ENCODE results near the gene GPC3. TPM values are rescaled to one million over a fixed set of nuclear protein-coding genes. Genes with fewer than 3 reads are reported as not detected.

The GPC3 gene
- total RNA-seq, 1 experiment from 2014 or later, result 0.98 TPM

- no peak overlapping the region for H3K27ac ChIP-seq (ENCODE audit: low read depth, low read length)
- H3K36me3 ChIP-seq (ENCODE audit: control insufficient read depth in 1 of 2, insufficient read depth in 2 of 2, low read length in 2 of 2), result no peaks in the 10 kb centered on the region
- BruUV-seq (replicated peaks), result no TSS peak
- POLR2A ChIA-PET, result no interaction called here
- no peaks in the 10 kb centered on the region for H3K27me3 ChIP-seq (ENCODE audit: insufficient read depth, low read length)
- ATAC-seq (no peak), DNase-seq (ENCODE audit: low read depth, low spot score) (no peak)
- H3K4me3 ChIP-seq (replicated peaks in 1 of 2; ENCODE audit: low read depth in 1 of 2, low read length in 2 of 2), result no peak overlapping the region
- no peaks in the 10 kb centered on the region for H4K20me1 ChIP-seq (ENCODE audit: insufficient read depth)
- no peaks in the 10 kb centered on the region for H3K79me2 ChIP-seq (ENCODE audit: insufficient read depth, low read length)
- no peak overlapping the region for H3K4me2 ChIP-seq (ENCODE audit: low read length)
- H3K9me3 ChIP-seq (ENCODE audit: control insufficient read depth in 1 of 2, insufficient read depth in 1 of 2, low read depth in 1 of 2, low read length in 2 of 2), result no peaks in the 10 kb centered on the region
- no peaks in the 10 kb centered on the region for H3K9me2 ChIP-seq (ENCODE audit: insufficient read depth)
- TF ChIP-seq, protein P1, sequence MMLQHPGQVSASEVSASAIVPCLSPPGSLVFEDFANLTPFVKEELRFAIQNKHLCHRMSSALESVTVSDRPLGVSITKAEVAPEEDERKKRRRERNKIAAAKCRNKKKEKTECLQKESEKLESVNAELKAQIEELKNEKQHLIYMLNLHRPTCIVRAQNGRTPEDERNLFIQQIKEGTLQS (IDR thresholded peaks at IDR 0.05), result no peak
- TF ChIP-seq EZH2phosphoT487 (IDR thresholded peaks at IDR 0.05; ENCODE audit: borderline replicate concordance) (no peak), FOSL1 (IDR thresholded peaks at IDR 0.05; ENCODE audit: low read depth) (no peak), EGR1 (IDR thresholded peaks at IDR 0.05; ENCODE audit: low read depth) (no peak), JUND (IDR thresholded peaks at IDR 0.05) (no peak), EZH2 (IDR thresholded peaks at IDR 0.05) (no peak), YY1 (IDR thresholded peaks at IDR 0.05; ENCODE audit: extremely low read depth, insufficient replicate concordance, low read depth, low read length) (no peak), ZFX (IDR thresholded peaks at IDR 0.05) (no peak), CEBPB (IDR thresholded peaks at IDR 0.05; ENCODE audit: low read depth) (no peak), POLR2AphosphoS5 (IDR thresholded peaks at IDR 0.05; ENCODE audit: low read depth, low read length) (no peak), CBX3 (IDR thresholded peaks at IDR 0.05; ENCODE audit: low read depth) (no peak), RAD21 (IDR thresholded peaks at IDR 0.05; ENCODE audit: low read depth) (no peak), SP1 (IDR thresholded peaks at IDR 0.05; ENCODE audit: low read depth) (no peak), SIN3A (IDR thresholded peaks at IDR 0.05; ENCODE audit: low read depth) (no peak), REST (IDR thresholded peaks at IDR 0.05; ENCODE audit: low read depth) (no peak), ZNF274 (IDR thresholded peaks at IDR 0.05; ENCODE audit: low read depth, low read length) (no peak), SRF (IDR thresholded peaks at IDR 0.05; ENCODE audit: low read depth) (no peak)
- TF ChIP-seq, protein P2, sequence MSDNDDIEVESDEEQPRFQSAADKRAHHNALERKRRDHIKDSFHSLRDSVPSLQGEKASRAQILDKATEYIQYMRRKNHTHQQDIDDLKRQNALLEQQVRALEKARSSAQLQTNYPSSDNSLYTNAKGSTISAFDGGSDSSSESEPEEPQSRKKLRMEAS (IDR thresholded peaks at IDR 0.05), result no peak
- TF ChIP-seq, protein P3, sequence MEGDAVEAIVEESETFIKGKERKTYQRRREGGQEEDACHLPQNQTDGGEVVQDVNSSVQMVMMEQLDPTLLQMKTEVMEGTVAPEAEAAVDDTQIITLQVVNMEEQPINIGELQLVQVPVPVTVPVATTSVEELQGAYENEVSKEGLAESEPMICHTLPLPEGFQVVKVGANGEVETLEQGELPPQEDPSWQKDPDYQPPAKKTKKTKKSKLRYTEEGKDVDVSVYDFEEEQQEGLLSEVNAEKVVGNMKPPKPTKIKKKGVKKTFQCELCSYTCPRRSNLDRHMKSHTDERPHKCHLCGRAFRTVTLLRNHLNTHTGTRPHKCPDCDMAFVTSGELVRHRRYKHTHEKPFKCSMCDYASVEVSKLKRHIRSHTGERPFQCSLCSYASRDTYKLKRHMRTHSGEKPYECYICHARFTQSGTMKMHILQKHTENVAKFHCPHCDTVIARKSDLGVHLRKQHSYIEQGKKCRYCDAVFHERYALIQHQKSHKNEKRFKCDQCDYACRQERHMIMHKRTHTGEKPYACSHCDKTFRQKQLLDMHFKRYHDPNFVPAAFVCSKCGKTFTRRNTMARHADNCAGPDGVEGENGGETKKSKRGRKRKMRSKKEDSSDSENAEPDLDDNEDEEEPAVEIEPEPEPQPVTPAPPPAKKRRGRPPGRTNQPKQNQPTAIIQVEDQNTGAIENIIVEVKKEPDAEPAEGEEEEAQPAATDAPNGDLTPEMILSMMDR (IDR thresholded peaks at IDR 0.05 in 2 of 3, conservative IDR thresholded peaks at IDR 0.05 in 1 of 3; ENCODE audit: borderline replicate concordance in 1 of 3, insufficient read depth in 1 of 3, low read depth in 2 of 3, low read length in 2 of 3), result no peak
- no peak overlapping the region for H2AFZ ChIP-seq (ENCODE audit: low read depth, low read length, poor library complexity, severe bottlenecking)
- intact Hi-C loops (cut with micrococcal nuclease), result no loop called here
- RAD21 ChIA-PET (ENCODE audit: low non-redundant PET in 1 of 2, low total read pairs in 2 of 2, uncharacterized antibody in 2 of 2, unreplicated experiment in 2 of 2), result no interaction called here
- no peak overlapping the region for H3K9ac ChIP-seq (ENCODE audit: low read length)
- H3K4me1 ChIP-seq (ENCODE audit: control insufficient read depth in 1 of 2, insufficient read depth in 2 of 2, low read length in 2 of 2), result no peaks in the 10 kb centered on the region
- CTCF ChIA-PET, result no interaction called here
Observed at GRCh38 chrX:133630362-133630761, 355.0 kb downstream of the GPC3 start.
